ENCODE data around the gene SNTG2. TPM values are rescaled to one million over a fixed set of nuclear protein-coding genes. Genes with fewer than 3 reads are reported as not detected.

Gene SNTG2
- total and polyA plus RNA-seq, 2 of the 13 experiments (the other 11 are each of a cell fraction or from before 2014, with no cell fraction given), result not detected

DNA sequence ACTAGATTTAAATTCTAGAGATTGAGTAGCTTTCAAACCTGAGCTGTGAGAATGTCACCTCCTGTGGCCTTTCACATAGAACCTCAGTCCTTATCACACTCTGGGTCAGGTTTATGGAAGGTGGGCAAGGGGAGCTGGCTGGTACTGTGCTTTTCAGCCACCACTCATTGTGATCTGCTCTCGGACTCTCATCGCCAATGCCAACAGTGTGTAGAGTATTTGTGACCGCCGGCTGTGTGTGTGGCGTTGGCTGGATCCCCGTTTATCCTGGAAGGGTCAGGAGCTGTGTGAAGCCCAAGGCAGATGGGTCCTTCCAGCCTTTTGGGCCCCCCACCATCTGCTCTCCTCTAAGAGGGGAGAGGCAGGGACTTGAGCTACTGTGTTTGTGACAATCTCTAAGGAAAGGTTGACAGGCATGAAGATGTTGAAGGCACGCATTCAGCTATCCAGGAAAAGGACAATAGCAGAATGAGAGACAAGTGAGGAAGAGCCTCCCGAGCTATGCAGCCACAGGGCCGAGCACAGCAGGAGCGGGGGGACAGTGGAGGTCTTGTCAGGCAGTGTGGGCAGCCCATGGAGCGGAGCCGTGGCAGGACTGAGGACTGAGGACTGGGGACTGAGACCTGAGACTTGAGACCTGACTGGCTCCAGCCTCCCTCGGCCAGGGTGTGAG lies 355.5 kb downstream of the SNTG2 start:
- BruUV-seq (replicated peaks), result no TSS peak
- peaks cover 0 to 25% of the 10 kb centered on the region in 2 experiments; a peak in 2 of 5 replicates for H3K27me3 ChIP-seq (ENCODE audit: control insufficient read depth in 1 of 2, insufficient read depth in 2 of 2, low read length in 2 of 2)
- H3K9ac ChIP-seq (ENCODE audit: insufficient read depth, low read depth, low read length), result no peak overlapping the region
- 40% methylated on average over 12 of the region's 13 CpGs for WGBS (ENCODE audit: low lambda C conversion rate)
- no peaks in the 10 kb centered on the region for H3K79me2 ChIP-seq (ENCODE audit: insufficient read depth, low read length)
- ChIA-PET CTCF (ENCODE audit: low intra/inter-chr PET ratio, low total read pairs) (no interaction called here), POLR2A (no interaction called here)
- H4K20me1 ChIP-seq (ENCODE audit: insufficient read depth, low read length), result no peaks in the 10 kb centered on the region
- no peaks in the 10 kb centered on the region for H3K9me3 ChIP-seq (ENCODE audit: low read length)
- in situ Hi-C loops (cut with HindIII; ENCODE audit: extremely low pct_ligation_motif_present, low pct_unique_long_range_greater_than_20kb), result no loop called here
- TF ChIP-seq, protein P1, sequence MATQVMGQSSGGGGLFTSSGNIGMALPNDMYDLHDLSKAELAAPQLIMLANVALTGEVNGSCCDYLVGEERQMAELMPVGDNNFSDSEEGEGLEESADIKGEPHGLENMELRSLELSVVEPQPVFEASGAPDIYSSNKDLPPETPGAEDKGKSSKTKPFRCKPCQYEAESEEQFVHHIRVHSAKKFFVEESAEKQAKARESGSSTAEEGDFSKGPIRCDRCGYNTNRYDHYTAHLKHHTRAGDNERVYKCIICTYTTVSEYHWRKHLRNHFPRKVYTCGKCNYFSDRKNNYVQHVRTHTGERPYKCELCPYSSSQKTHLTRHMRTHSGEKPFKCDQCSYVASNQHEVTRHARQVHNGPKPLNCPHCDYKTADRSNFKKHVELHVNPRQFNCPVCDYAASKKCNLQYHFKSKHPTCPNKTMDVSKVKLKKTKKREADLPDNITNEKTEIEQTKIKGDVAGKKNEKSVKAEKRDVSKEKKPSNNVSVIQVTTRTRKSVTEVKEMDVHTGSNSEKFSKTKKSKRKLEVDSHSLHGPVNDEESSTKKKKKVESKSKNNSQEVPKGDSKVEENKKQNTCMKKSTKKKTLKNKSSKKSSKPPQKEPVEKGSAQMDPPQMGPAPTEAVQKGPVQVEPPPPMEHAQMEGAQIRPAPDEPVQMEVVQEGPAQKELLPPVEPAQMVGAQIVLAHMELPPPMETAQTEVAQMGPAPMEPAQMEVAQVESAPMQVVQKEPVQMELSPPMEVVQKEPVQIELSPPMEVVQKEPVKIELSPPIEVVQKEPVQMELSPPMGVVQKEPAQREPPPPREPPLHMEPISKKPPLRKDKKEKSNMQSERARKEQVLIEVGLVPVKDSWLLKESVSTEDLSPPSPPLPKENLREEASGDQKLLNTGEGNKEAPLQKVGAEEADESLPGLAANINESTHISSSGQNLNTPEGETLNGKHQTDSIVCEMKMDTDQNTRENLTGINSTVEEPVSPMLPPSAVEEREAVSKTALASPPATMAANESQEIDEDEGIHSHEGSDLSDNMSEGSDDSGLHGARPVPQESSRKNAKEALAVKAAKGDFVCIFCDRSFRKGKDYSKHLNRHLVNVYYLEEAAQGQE (IDR thresholded peaks at IDR 0.05; ENCODE audit: borderline replicate concordance in 1 of 2, low read depth in 1 of 2, low read length in 2 of 2), result no peak
- TF ChIP-seq BRCA1 (CRISPR knock-in tag; IDR thresholded peaks at IDR 0.05) (no peak), MAF1 (CRISPR knock-in tag; IDR thresholded peaks at IDR 0.05; ENCODE audit: borderline replicate concordance) (no peak), HDAC2 (CRISPR knock-in tag; IDR thresholded peaks at IDR 0.05) (no peak), ATF7 (IDR thresholded peaks at IDR 0.05) (no peak), ATF7 (CRISPR knock-in tag; IDR thresholded peaks at IDR 0.05) (no peak), ZFX (CRISPR knock-in tag; IDR thresholded peaks at IDR 0.05; ENCODE audit: low read depth) (no peak), HNRNPUL1 (IDR thresholded peaks at IDR 0.05; ENCODE audit: low read depth, low read length) (no peak), ZNF263 (CRISPR knock-in tag; IDR thresholded peaks at IDR 0.05) (no peak), SIN3A (IDR thresholded peaks at IDR 0.05; ENCODE audit: borderline replicate concordance, low read depth, low read length) (no peak), ZBTB25 (CRISPR knock-in tag; IDR thresholded peaks at IDR 0.05) (no peak), ZNF850 (CRISPR knock-in tag; conservative IDR thresholded peaks at IDR 0.05) (no peak), SMARCC2 (IDR thresholded peaks at IDR 0.05) (no peak)
- TF ChIP-seq, protein P2, sequence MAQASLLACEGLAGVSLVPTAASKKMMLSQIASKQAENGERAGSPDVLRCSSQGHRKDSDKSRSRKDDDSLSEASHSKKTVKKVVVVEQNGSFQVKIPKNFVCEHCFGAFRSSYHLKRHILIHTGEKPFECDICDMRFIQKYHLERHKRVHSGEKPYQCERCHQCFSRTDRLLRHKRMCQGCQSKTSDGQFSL (CRISPR knock-in tag; IDR thresholded peaks at IDR 0.05), result no peak
- no peak overlapping the region for H3K27ac ChIP-seq (ENCODE audit: extremely low read length, insufficient read depth, low read length)
- no peak for FAIRE-seq
- H3K4me1 ChIP-seq (ENCODE audit: insufficient read depth, low read length), result no peaks in the 10 kb centered on the region
- H3K4me2 ChIP-seq (ENCODE audit: low read depth, low read length), result no peak overlapping the region
- H2AFZ ChIP-seq (ENCODE audit: low read length), result no peak overlapping the region
- no peak overlapping the region for H3K4me3 ChIP-seq (replicated peaks in 1 of 3; ENCODE audit: insufficient read depth in 1 of 3, low read depth in 2 of 3, low read length in 3 of 3)
- ATAC-seq, result no peak; the same call in 2 of the 3 replicates
- intact Hi-C loops (cut with micrococcal nuclease; ENCODE audit: unreplicated experiment), result no loop called here
- DNase-seq (ENCODE audit: low spot score), result no peak
- H3K36me3 ChIP-seq (replicated peaks in 1 of 2; ENCODE audit: control insufficient read depth in 1 of 2, insufficient read depth in 2 of 2, low read length in 2 of 2), result no peaks in the 10 kb centered on the region
